ENCODE results near the gene OR2B3.

GRCh38 chr6:29107758-29108157 lies 20.6 kb upstream of the OR2B3 start, which contains the start of gene OR2J3:
- TF ChIP-seq POLR2A (IDR thresholded peaks at IDR 0.05): no peak
- no peak for TF ChIP-seq POLR2AphosphoS5 (IDR thresholded peaks at IDR 0.05)
